HepG2 (cell line): ENCODE measurements around the gene TNFRSF9. TPM values are rescaled to one million over a fixed set of nuclear protein-coding genes. Genes with fewer than 3 reads are reported as not detected.

Experiments
- NFYB ChIP-seq: sonication (generic); formaldehyde crosslinking; IDR thresholded peaks from 2 replicates; pipeline ENCODE4 v1.4.0; 2020; ENCODE audit warnings: missing genetic modification reagents
- PHF21A ChIP-seq: sonication (generic); formaldehyde crosslinking; IDR thresholded peaks from 2 replicates; pipeline ENCODE4 v1.5.0; 2020; ENCODE audit warnings: mild to moderate bottlenecking, missing genetic modification reagents
- PITX1 ChIP-seq: sonication (generic); formaldehyde crosslinking; IDR thresholded peaks from 2 replicates; pipeline ENCODE4 v1.5.1; 2020; ENCODE audit warnings: mild to moderate bottlenecking, missing genetic modification reagents
- ZBTB1 ChIP-seq: sonication (generic); formaldehyde crosslinking; IDR thresholded peaks from 2 replicates; pipeline ENCODE4 v1.4.0; 2020; ENCODE audit warnings: missing genetic modification reagents, borderline replicate concordance
- ZFP36L1 ChIP-seq: sonication (generic); formaldehyde crosslinking; IDR thresholded peaks from 2 replicates; pipeline ENCODE4 v1.8.0; 2022; ENCODE audit warnings: mild to moderate bottlenecking, missing genetic modification reagents, moderate library complexity
- ZNF224 ChIP-seq: sonication (generic); formaldehyde crosslinking; IDR thresholded peaks from 2 replicates; pipeline ENCODE4 v1.5.0; 2020; ENCODE audit warnings: mild to moderate bottlenecking, missing genetic modification reagents
- ZNF264 ChIP-seq: sonication (generic); formaldehyde crosslinking; IDR thresholded peaks from 2 replicates; pipeline ENCODE4 v1.4.0; 2020; ENCODE audit warnings: missing genetic modification reagents
- ZNF343 ChIP-seq: sonication (generic); formaldehyde crosslinking; IDR thresholded peaks from 2 replicates; pipeline ENCODE4 v1.4.0; 2020; ENCODE audit warnings: mild to moderate bottlenecking, missing genetic modification reagents
- ZNF350 ChIP-seq: sonication (generic); formaldehyde crosslinking; IDR thresholded peaks from 2 replicates; pipeline ENCODE4 v1.4.0; 2020; ENCODE audit warnings: mild to moderate bottlenecking, low read depth, missing genetic modification reagents, borderline replicate concordance
- ZSCAN20 ChIP-seq: sonication (generic); formaldehyde crosslinking; IDR thresholded peaks from 2 replicates; pipeline ENCODE4 v1.4.0; 2020; ENCODE audit warnings: missing genetic modification reagents, mild to moderate bottlenecking, borderline replicate concordance
- polyA plus RNA-seq, 8 experiments: library from polyadenylated mRNA; depleted of rRNA in 3 of 8; stranded (reverse) in 7 of 8; unstranded in 1 of 8; fragments of >200 nt; fragmentation: Illumina TruSeq in 4 of 8; extraction: Trizol in 4 of 8; gene quantifications; 2 replicates each; pipeline versions ENCODE4 v1.2.1 to v1.2.3, GENCODE V29; 2011 to 2016; ENCODE audit warnings: low read depth in 4 of 8, missing spikeins in 1 of 8, mixed read lengths in 1 of 8; ENCODE audit not compliant: insufficient read depth in 1 of 8
- total RNA-seq, 5 experiments: library from RNA; depleted of rRNA; stranded (reverse); fragments of >200 nt; fragmentation: Illumina TruSeq; extraction: Trizol; gene quantifications; 2 replicates each; pipeline ENCODE4 v1.2.3, GENCODE V29; 2016; ENCODE audit warnings: low read depth in 1 of 5
- TF ChIP-seq, protein P1 (sequence below): sonication (generic); formaldehyde crosslinking; IDR thresholded peaks from 2 replicates; pipeline ENCODE4 v1.4.0; 2020; ENCODE audit warnings: missing genetic modification reagents
- TF ChIP-seq, protein P2 (sequence below): sonication (generic); formaldehyde crosslinking; IDR thresholded peaks from 2 replicates; pipeline ENCODE4 v1.4.0; 2020; ENCODE audit warnings: mild to moderate bottlenecking, missing genetic modification reagents
- TF ChIP-seq, protein P3 (sequence below): sonication (generic); formaldehyde crosslinking; IDR thresholded peaks from 2 replicates; pipeline ENCODE4 v1.9.0; 2022; ENCODE audit warnings: missing genetic modification reagents, mild to moderate bottlenecking, borderline replicate concordance
- TF ChIP-seq, protein P4 (sequence below): sonication (generic); formaldehyde crosslinking; conservative IDR thresholded peaks from 2 replicates; pipeline ENCODE4 v1.4.0; 2020; ENCODE audit warnings: missing genetic modification reagents

Gene TNFRSF9
- total and polyA plus RNA-seq, 2 of the 13 experiments (the other 11 are each of a cell fraction or from before 2014, with no cell fraction given), result 0.07 TPM; not detected in 1

DNA sequence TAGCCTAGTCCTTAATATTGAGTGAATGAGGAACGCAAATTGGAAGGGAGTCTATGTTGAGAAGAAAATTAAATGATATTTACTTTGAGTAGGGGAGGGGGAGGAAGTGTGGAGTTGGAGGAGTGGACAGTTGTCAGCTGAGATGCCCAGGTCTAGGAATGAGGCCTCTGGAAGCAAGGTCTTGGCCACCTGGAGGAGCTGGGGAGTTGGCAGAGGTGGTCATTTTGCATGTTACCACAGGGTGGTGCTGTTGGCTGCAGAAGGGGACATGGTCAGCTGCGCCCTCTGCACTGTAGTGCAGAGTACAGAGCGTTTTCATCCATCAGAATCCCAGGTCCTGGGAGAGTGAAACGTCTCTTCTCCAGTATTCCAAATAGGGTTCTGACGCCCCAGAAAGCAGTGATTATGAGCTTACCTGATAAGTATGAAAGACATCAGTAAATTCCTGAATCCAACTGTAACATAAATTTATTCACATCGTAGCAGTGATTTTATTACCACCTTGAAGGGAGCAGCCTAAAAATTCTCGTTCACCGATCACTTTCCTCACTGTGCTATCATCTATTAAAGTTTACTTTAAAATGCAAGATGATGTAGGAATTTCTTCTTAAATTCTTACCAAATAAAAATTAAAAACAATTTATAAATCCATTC lies 34.7 kb upstream of the TNFRSF9 start (continued):
- TF ChIP-seq, protein P1, sequence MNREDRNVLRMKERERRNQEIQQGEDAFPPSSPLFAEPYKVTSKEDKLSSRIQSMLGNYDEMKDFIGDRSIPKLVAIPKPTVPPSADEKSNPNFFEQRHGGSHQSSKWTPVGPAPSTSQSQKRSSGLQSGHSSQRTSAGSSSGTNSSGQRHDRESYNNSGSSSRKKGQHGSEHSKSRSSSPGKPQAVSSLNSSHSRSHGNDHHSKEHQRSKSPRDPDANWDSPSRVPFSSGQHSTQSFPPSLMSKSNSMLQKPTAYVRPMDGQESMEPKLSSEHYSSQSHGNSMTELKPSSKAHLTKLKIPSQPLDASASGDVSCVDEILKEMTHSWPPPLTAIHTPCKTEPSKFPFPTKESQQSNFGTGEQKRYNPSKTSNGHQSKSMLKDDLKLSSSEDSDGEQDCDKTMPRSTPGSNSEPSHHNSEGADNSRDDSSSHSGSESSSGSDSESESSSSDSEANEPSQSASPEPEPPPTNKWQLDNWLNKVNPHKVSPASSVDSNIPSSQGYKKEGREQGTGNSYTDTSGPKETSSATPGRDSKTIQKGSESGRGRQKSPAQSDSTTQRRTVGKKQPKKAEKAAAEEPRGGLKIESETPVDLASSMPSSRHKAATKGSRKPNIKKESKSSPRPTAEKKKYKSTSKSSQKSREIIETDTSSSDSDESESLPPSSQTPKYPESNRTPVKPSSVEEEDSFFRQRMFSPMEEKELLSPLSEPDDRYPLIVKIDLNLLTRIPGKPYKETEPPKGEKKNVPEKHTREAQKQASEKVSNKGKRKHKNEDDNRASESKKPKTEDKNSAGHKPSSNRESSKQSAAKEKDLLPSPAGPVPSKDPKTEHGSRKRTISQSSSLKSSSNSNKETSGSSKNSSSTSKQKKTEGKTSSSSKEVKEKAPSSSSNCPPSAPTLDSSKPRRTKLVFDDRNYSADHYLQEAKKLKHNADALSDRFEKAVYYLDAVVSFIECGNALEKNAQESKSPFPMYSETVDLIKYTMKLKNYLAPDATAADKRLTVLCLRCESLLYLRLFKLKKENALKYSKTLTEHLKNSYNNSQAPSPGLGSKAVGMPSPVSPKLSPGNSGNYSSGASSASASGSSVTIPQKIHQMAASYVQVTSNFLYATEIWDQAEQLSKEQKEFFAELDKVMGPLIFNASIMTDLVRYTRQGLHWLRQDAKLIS (CRISPR knock-in tag), result no peak
- TF ChIP-seq, protein P2, sequence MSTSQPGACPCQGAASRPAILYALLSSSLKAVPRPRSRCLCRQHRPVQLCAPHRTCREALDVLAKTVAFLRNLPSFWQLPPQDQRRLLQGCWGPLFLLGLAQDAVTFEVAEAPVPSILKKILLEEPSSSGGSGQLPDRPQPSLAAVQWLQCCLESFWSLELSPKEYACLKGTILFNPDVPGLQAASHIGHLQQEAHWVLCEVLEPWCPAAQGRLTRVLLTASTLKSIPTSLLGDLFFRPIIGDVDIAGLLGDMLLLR, result no peak
- TF ChIP-seq ZNF350 (peak; percentile 24; the same call in 1 of the 2 replicates), PITX1 (CRISPR knock-in tag) (peak; percentile 39; the same call in 1 of the 2 replicates), ZSCAN20 (CRISPR knock-in tag) (no peak), ZNF343 (CRISPR knock-in tag) (no peak), ZBTB1 (CRISPR knock-in tag) (no peak), ZNF264 (no peak), NFYB (no peak), PHF21A (CRISPR knock-in tag) (no peak), ZFP36L1 (CRISPR knock-in tag) (no peak), ZNF224 (CRISPR knock-in tag) (no peak)
- TF ChIP-seq, protein P3, sequence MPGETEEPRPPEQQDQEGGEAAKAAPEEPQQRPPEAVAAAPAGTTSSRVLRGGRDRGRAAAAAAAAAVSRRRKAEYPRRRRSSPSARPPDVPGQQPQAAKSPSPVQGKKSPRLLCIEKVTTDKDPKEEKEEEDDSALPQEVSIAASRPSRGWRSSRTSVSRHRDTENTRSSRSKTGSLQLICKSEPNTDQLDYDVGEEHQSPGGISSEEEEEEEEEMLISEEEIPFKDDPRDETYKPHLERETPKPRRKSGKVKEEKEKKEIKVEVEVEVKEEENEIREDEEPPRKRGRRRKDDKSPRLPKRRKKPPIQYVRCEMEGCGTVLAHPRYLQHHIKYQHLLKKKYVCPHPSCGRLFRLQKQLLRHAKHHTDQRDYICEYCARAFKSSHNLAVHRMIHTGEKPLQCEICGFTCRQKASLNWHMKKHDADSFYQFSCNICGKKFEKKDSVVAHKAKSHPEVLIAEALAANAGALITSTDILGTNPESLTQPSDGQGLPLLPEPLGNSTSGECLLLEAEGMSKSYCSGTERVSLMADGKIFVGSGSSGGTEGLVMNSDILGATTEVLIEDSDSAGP (CRISPR knock-in tag), result no peak
- TF ChIP-seq, protein P4, sequence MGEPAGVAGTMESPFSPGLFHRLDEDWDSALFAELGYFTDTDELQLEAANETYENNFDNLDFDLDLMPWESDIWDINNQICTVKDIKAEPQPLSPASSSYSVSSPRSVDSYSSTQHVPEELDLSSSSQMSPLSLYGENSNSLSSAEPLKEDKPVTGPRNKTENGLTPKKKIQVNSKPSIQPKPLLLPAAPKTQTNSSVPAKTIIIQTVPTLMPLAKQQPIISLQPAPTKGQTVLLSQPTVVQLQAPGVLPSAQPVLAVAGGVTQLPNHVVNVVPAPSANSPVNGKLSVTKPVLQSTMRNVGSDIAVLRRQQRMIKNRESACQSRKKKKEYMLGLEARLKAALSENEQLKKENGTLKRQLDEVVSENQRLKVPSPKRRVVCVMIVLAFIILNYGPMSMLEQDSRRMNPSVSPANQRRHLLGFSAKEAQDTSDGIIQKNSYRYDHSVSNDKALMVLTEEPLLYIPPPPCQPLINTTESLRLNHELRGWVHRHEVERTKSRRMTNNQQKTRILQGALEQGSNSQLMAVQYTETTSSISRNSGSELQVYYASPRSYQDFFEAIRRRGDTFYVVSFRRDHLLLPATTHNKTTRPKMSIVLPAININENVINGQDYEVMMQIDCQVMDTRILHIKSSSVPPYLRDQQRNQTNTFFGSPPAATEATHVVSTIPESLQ (CRISPR knock-in tag), result 0 out of 2 replicates have a peak, but pooled peaks have one; percentile 49
